Stimulated activated CD4-positive, alpha-beta T cell treated with anti-CD3 and anti-CD28 coated beads, Interleukin-2, amount 100 ng/mL, for 24 hours (primary cell): ENCODE data around the gene TNFSF11.

Source experiments
- DNase-seq, 2 donors: peaks; one replicate each; pipeline ENCODE4 v3.0.0-alpha.2; 2020

TNFSF11 gene

DNA sequence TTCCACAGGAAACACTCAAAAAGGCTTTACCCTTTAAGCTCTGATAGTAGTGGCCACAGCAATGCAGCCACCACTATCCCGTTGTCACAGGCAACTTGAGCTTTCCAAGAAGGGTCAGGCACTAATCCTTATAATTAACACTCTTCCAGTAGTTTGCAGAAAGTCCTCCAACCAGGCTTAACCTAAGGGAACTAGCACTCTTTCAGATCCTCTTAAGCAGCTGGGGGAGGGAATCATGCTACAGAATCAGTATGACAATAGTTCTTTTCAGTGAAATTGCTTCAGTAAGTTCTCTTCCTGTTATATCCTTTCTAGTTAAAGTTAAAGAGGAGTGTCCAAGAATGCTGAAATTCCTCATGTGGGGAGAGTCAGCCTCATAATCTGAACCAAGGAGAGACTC is 82.2 kb downstream of the TNFSF11 start:
- DNase-seq = no peak

DNA sequence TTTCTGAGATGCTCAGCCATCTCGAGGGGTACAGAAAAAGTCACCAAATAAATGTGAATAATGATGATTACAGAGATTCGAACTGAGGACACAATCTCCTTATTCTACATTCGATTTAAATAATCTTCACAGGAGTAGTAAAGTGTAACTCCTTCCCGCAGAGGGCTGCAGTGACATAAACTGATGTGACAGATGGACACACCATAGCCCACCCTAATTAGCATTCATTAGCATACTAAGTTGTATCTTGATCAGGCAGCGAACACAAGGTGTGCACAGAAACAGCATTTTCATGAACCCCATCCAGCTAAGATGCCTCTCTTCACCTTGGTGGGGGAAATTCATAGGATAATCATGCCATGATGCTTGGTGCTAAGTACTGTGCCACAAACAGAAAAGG is 83.0 kb downstream of the TNFSF11 start:
- no peak for DNase-seq
